SKM-1 (cell line): ENCODE results near the gene SPTB.

Experiments used
- DNase-seq: peaks from one replicate; lab custom pipeline; 2025; ENCODE audit not compliant: unreplicated experiment; lab: John Stamatoyannopoulos, UW

SPTB gene

DNA sequence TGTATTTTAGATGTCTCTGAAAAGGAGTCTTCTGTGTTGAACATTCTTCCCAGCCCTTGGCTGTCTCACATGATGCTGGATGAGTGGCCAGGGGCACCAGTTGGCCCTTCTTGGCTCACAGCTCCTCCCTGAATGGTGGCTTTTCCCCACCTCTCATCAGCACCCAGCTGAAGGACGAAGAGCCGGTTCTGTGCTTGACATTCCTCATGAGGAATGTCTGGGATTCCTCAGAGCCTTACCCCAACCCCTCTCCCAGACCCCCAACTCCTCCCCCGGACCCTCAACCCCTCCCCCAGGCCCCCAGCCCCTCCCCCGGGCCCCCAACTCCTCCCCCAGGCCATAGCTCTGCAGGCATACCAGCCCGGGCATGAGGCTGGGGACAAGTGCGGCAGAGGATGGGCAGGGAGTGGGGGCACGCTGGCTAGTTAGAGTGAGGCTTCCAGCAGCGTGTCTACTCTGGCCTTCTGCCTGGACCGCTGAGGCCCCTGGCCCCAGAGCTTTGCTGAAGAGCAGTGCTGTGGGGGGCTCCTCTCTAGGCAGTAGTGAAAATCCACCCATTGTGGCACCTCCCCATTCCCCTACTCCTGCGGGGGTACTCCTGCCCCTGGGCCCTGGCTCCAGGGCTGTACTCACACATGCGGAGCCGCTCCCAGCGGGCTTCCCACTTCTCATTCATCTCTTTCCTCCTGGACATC, 111.2 kb downstream of the SPTB start:
- DNase-seq: no peak

- no peak for DNase-seq
These were observed 112.3 kb downstream of the SPTB start for GRCh38 chr14:64767215-64767964.

- DNase-seq: no peak
These were observed 113.1 kb downstream of the SPTB start for GRCh38 chr14:64766430-64767151.

- DNase-seq: no peak
These were observed 113.9 kb downstream of the SPTB start for GRCh38 chr14:64765740-64766302.

GRCh38 chr14:64764641-64765520, 114.8 kb downstream of the SPTB start:
- DNase-seq: no peak

DNA sequence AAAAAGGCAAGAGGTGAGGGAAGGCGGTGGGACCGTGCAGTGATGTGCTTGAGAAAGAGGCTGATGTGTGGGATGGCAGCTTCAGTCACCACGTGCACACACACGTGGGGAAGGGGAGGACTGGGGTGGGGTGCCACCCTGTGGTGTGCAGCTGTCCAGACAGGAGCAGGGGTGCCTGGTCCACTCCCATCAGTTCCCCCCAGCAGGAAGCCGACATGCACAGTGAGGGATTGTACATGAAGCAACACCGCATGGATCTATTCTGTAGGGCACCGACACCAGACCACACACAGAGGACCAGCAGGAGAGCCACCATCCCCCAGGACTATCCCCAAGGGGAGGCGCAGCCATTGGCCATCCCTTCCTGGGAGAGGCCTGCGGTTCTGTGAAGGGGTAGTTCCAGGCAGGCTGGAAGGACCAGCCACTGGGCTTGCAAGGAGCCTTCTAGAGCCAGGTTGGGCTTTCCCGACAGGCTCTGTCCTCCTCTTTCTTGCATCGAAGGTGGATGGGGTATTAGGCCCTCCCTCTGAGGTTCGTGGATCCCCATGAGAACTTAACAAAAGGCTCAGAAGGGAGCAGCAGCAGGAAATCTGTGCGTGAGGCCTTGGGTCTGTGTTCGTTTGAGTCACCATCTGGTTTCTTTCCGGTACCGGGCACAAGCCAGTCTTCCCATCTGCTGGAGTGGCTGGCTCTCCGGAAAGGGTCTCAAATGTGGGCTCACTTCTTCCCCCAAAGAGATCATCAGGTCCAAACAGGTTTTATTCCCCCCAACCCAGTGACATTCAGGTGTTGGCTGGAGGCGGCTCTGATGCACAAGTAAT, 115.7 kb downstream of the SPTB start:
- no peak for DNase-seq

DNA sequence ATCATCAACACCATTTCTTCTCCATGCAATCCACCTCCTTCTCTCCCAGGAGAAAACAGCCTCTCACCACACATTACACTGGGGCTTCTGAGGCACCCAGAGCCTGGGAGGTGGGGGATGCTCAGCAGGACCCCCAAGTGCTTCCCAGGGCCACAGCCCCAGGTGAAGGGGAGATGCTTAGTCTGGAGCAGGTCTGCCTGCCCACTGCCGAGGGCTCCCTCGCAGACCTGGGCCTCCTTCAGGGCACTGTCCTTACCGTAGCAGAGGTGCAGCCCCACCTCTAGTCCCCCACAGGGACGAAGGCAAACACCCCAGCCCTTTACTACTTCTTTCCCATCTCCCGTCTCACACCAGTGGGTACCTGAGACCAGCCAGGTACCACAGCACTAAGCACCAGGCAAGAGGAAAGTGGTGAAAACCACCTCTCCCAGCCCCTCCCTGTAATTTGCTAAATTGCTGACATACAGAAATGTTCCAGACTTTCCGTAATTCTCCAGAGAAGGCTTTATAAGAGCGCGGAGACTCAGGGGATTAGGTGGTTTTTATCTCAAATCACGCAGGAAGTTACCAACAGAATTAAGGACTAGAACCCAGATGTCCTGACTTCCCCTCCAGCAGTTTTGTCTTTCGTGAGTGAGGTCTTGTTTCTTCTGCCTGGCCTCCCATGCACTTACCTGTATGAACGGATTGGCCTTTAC, 116.5 kb downstream of the SPTB start:
- DNase-seq: no peak

- DNase-seq: no peak
These were observed 117.4 kb downstream of the SPTB start for GRCh38 chr14:64762044-64763034.

DNA sequence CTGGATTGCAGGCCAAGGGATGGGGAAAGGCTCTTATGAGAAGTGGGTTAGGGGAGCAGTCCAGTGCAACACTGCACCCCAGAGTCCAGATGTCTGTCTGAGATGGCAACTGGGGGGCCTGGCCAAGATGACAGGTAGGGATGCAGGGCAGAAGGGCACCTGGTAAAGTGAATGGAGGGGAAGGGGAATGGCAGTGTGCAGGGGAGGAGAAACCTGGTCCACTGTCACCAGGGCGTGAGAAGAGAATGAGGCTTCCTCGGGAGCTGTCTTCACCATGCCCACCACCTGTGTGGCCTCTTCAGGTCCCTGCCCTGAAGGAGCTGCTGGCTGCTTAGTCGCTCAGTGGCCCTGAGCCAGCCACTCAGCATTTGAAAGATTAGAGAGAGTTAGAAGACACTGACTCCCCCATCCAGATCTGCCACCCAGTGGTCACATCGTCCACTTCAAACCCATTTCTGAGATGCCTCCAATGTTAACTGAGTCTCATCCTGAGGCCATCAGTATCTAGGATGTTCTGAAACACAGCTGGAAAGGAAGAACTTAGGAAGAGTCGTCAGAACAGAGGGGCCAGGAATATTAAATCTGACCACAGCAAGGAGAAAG, 118.2 kb downstream of the SPTB start:
- no peak for DNase-seq

- no peak for DNase-seq
These were observed 118.8 kb downstream of the SPTB start for GRCh38 chr14:64760916-64761315.

GRCh38 chr14:64760146-64760755, 119.5 kb downstream of the SPTB start:
- DNase-seq: no peak

DNA sequence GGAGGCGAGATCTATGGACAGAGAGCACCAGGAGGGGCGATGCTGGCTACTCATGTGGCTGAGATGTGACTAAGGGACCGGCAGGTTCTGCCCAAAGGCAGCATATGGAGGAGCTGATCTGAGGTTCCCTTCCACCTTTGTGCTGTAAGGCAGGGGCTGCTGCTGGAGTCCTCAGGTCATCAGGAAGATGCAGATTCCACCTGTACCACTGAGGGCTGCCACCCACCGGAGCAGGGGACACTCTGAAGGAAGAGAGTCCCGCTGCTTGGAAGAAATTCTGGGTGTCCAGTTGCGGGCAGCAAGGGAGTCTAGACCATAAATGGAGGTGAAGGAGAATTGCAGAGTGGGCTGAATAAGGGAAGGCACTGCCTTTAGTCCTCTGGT, 120.2 kb downstream of the SPTB start:
- DNase-seq: no peak

- no peak for DNase-seq
These were observed 120.8 kb downstream of the SPTB start for GRCh38 chr14:64758691-64759554.

GRCh38 chr14:64758025-64758521, 121.6 kb downstream of the SPTB start:
- no peak for DNase-seq

GRCh38 chr14:64757601-64758000, 122.1 kb downstream of the SPTB start:
- no peak for DNase-seq

GRCh38 chr14:64756712-64757111, 123.0 kb downstream of the SPTB start:
- DNase-seq: no peak
